Measurements from ENCODE around the gene PPP1R14D.

The PPP1R14D gene

DNA sequence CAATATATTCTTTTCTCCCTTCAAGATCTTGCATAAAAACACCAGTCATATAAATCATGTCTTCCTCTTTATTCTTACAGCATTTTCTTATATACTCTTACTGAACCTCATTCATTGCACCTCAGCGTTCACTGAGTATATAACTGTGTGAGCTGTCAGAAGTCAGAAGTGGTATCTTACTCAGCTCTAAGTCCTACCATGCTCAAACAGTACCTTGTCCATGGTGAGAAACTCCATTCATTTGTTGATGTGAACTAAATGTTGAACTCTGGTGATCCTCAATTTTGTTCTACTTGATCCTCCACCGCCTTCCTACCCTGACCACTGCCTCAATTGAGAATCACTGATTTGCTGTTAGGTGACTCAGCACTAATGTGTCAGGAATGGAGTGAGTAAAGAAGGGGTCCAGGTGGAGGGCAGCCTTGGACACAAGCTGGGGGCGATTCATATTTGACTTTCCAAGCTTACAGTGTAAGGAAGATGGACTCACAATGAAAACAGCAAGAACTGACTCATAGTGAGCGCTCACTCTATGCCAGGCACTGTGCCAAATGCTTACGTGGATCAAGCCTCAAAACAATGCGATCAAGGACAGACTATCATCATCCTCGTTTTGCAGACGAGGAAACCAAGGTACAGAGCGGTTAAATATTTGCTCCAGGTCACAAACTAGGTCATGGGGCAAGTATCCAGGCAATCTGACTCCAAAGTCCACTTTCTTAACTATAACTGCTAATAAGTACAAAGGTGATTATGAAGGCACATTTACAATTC, 35.1 kb downstream of the PPP1R14D start:
- peak overlapping the region; percentile 58 for H3K27ac ChIP-seq
- ChIA-PET CTCF (interaction anchor here (0.5 to 0.6 kb wide), 2 partner anchors 10 to 34 kb away, joined by 3 read pairs; no protein-coding TSS in a partner anchor), POLR2A (ENCODE audit: low non-redundant PET) (interaction anchor here (0.5 kb wide), 1 partner anchor 27 kb away, joined by 3 read pairs; no protein-coding TSS in a partner anchor)
- TF ChIP-seq CTCF (conservative IDR thresholded peaks at IDR 0.05; ENCODE audit: low read depth), result no peak
- peak; percentile 72 for DNase-seq (ENCODE audit: low spot score)

GRCh38 chr15:40792394-40792793, 36.1 kb downstream of the PPP1R14D start:
- peak overlapping the region; percentile 41 for H3K27ac ChIP-seq
- POLR2A ChIA-PET (ENCODE audit: low non-redundant PET), result interaction anchor here (0.7 kb wide), 1 partner anchor 25 kb away, joined by 7 read pairs; no protein-coding TSS in a partner anchor
- DNase-seq (ENCODE audit: low spot score), result no peak
- no peak for TF ChIP-seq CTCF (conservative IDR thresholded peaks at IDR 0.05; ENCODE audit: low read depth)
- CTCF ChIA-PET, result interaction anchor here (0.6 to 0.7 kb wide), 3 partner anchors 57 to 407 kb away, joined by 4 to 5 read pairs (median 4); partner anchors contain the start of gene RHOV

DNA sequence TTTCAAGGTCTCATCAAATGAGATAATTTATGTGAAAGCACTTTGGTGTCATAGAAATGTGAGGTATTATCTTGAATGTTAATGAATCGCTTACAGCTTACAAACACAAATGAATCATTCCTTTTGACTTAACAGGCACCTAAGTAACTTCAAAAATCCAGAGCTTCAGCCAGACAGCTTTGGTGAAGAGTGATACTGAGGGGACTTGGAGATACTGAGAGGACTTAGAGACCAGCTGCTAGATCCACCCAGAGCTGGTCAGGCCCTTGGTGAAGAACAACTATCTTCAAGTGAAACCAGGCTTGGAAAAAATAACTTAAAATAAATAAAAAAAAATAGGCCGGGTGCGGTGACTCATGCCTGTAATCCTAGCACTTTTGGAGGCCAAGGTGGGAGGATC, 37.8 kb downstream of the PPP1R14D start:
- no peak overlapping the region; the same call in 1 of the 2 replicates for H3K27ac ChIP-seq
- no peak for TF ChIP-seq CTCF (conservative IDR thresholded peaks at IDR 0.05; ENCODE audit: low read depth)
- no peak for DNase-seq (ENCODE audit: low spot score)
- POLR2A ChIA-PET (ENCODE audit: low non-redundant PET), result no interaction called here
- CTCF ChIA-PET, result interaction anchor here (0.7 kb wide), 1 partner anchor 8 kb away, joined by 3 read pairs; no protein-coding TSS in a partner anchor

GRCh38 chr15:40789999-40790398, 38.5 kb downstream of the PPP1R14D start:
- peak overlapping the region; percentile 31; the same call in 1 of the 2 replicates for H3K27ac ChIP-seq
- CTCF ChIA-PET, result no interaction called here
- TF ChIP-seq CTCF (conservative IDR thresholded peaks at IDR 0.05; ENCODE audit: low read depth), result no peak
- POLR2A ChIA-PET (ENCODE audit: low non-redundant PET), result no interaction called here
- DNase-seq (ENCODE audit: low spot score), result no peak

GRCh38 chr15:40789119-40789518, 39.4 kb downstream of the PPP1R14D start:
- DNase-seq (ENCODE audit: low spot score), result no peak
- TF ChIP-seq CTCF (conservative IDR thresholded peaks at IDR 0.05; ENCODE audit: low read depth), result no peak
- ChIA-PET POLR2A (ENCODE audit: low non-redundant PET) (no interaction called here), CTCF (interaction anchor here (0.6 to 0.7 kb wide), 2 partner anchors 28 to 110 kb away, joined by 5 to 6 read pairs; no protein-coding TSS in a partner anchor)
- H3K27ac ChIP-seq, result peak overlapping the region; percentile 76

- H3K27ac ChIP-seq, result peak overlapping the region; percentile 76
- no peak for TF ChIP-seq CTCF (conservative IDR thresholded peaks at IDR 0.05; ENCODE audit: low read depth)
- POLR2A ChIA-PET (ENCODE audit: low non-redundant PET), result interaction anchor here (0.9 kb wide), 1 partner anchor 20 kb away, joined by 3 read pairs; no protein-coding TSS in a partner anchor
- CTCF ChIA-PET, result interaction anchor here (0.6 to 1.6 kb wide), 2 partner anchors 11 to 467 kb away, joined by 3 to 4 read pairs; no protein-coding TSS in a partner anchor
- no peak for DNase-seq (ENCODE audit: low spot score)
Observed at GRCh38 chr15:40787991-40788390, 40.5 kb downstream of the PPP1R14D start.
